Loucy (cell line): ENCODE results near the gene UPF3B.

ENCODE experiments used
- CTCF ChIP-seq: fragments of 200-600 bp; sonication (generic); conservative IDR thresholded peaks from 2 replicates; pipeline ENCODE4 v1.5.1; 2014; ENCODE audit warnings: mild to moderate bottlenecking, antibody characterized with exemption, low read length
- EZH2phosphoT487 ChIP-seq: fragments of 200-600 bp; IDR thresholded peaks from 2 replicates; pipeline ENCODE4 v1.6.1; 2018; ENCODE audit warnings: antibody characterized with exemption, mild to moderate bottlenecking, moderate library complexity, borderline replicate concordance

- no peak for TF ChIP-seq CTCF
- TF ChIP-seq EZH2phosphoT487: no peak
Observed at GRCh38 chrX:119828446-119828845, 24.3 kb downstream of the UPF3B start.
